VCaP (cell line): ENCODE results near the gene IMPDH1.

ENCODE experiments used
- H3K27ac ChIP-seq: fragments of 450-650 bp; 2 replicates; pipeline ENCODE4 v1.5.1; 2017
- CTCF ChIP-seq: fragments of 450-650 bp; conservative IDR thresholded peaks from 2 replicates; pipeline ENCODE4 v1.5.1; 2017; ENCODE audit warnings: mild to moderate bottlenecking, moderate library complexity

Gene IMPDH1

GRCh38 chr7:128362670-128363069, 47.1 kb downstream of the IMPDH1 start:
- no peak for TF ChIP-seq CTCF
- no peak overlapping the region for H3K27ac ChIP-seq

DNA sequence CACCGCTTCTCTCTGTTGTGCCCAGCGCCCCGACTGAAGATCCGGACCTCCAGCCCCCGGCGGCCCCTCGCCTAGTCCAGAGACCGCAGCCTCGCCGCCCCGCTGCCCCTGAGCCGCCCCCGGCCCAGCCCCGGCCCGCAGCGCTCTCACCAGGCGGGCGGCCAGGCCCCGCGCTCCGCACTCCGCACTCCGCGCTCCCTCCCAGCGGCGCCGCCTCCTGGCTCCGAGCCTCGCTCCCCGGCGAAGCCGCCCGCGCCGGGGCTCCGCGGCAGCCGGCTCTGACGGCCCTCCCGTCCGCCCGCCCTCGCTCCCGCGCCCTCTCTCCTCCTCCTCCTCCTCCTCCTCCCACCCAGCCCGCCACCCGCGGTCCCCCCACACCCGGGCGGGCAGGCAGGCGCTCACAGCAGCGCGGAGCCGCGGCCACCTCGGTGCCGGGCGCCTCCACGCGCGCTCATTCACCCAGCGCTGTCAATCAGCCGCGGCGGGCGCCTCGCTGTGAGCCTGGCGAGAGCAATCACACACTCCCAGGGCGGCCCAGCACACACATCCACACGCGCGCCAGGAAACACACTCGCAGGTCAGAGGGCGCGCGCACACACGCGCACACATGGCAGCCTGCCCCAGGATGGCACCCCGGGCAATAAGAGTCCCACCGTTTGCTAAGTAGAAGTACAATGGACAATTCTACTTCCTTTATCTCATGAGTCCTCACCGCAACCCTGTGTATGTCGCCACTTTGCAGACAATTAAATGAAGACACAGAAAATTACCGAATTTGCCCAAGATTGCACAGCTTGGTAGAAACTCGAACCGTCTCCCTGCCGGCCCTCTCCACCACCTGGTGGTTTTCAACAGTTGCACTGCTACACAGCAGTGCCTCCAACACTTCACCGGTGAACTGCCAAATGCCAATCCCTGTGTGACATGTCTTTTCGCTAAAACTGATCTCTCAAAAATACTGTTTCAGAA, 48.1 kb downstream of the IMPDH1 start, which contains the start of gene PRRT4:
TSS of gene PRRT4 (minus strand) at position 280 of the 969 bp plus-strand sequence.
- no peak; the same call in none of the 2 replicates for TF ChIP-seq CTCF
- peak within 1 kb of the TSS; percentile 72 for H3K27ac ChIP-seq

DNA sequence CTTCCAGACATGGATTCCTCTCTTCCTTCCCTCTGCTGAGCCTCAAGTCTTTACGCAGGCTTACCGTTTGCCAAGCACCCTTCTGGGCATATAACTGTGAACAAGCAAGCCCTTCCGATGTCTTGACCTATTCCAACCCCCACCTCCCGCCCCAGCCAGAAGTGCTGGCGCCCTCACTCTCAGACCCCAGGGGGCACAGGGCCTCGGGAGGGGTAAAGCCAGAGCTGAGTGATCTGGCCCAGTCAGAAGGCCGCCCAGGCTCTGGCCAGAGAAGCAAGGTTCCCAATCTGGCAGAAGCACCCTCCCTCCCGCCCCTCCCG, 49.5 kb downstream of the IMPDH1 start:
- TF ChIP-seq CTCF, result no peak
- H3K27ac ChIP-seq, result no peak overlapping the region

GRCh38 chr7:128359939-128360338, 49.8 kb downstream of the IMPDH1 start:
- no peak overlapping the region for H3K27ac ChIP-seq

GRCh38 chr7:128359336-128359735, 50.4 kb downstream of the IMPDH1 start:
- no peak for TF ChIP-seq CTCF
- H3K27ac ChIP-seq, result no peak overlapping the region

More at GRCh38 chr7:128359939-128360338, 49.8 kb downstream of the IMPDH1 start:
- no peak for TF ChIP-seq CTCF

GRCh38 chr7:128358233-128358632, 51.5 kb downstream of the IMPDH1 start:
- no peak for TF ChIP-seq CTCF
- no peak overlapping the region for H3K27ac ChIP-seq

GRCh38 chr7:128357217-128357613, 52.6 kb downstream of the IMPDH1 start:
- H3K27ac ChIP-seq, result peak overlapping the region; percentile 31
- TF ChIP-seq CTCF, result no peak
